ENCODE data around the gene ARL1.

- TF ChIP-seq CTCF (IDR thresholded peaks at IDR 0.05 in 8 of 11, conservative IDR thresholded peaks at IDR 0.05 in 3 of 11) (no peak), POLR2A (IDR thresholded peaks at IDR 0.05) (no peak)
These were observed 50.8 kb downstream of the ARL1 start for GRCh38 chr12:101356794-101357193.

Data from spleen (tissue), 7 donors.